Heart left ventricle (tissue), 13 donors: ENCODE results near the gene COX8C.

Source experiments
- POLR2A ChIP-seq, 2 donors: fragments of 450-650 bp; IDR thresholded peaks; one replicate each; pipeline ENCODE4 v1.6.1; 2017; ENCODE audit warnings: antibody characterized with exemption in 2 of 2, mild to moderate bottlenecking in 2 of 2, moderate library complexity in 2 of 2
- TF ChIP-seq, protein P1 (sequence below), 12 donors: fragments of 200-600 bp; sonication (generic) in 4 of 12; IDR thresholded peaks; one replicate each; pipeline versions ENCODE4 v1.5.0 to v1.8.0; 2018 to 2022; ENCODE audit warnings: antibody characterized with exemption in 12 of 12, mild to moderate bottlenecking in 5 of 12
- donor health status: ischemic (EF 13 %, LVEDD 7.1; RV severe dilation, severe dysfunction).
- donor health status: DM: no; HTN: yes; CAD: no.
- donor health status: DM: no; HTN: no; CAD: no.
- donor health status: ischemic (EF 25% LVEDD 6.9; RV normal size, moderate dysfunction).
- donor health status: ischemic (EF 25% LVEDD 5.7; RV mildly dilated, moderate dysfunction).
- donor health status: ischemic (EF 35%, LVEDD 5.7; RV mildly dilated, moderate dysfunction).
- donor health status: nonischemic (EF 11% LVEDD 7.7; RV severe dilation, severe dysfunction).
- donor health status: DM: yes; HTN: yes; CAD: no.
- donor health status: PGD.
- donor health status: ischemic (EF 29% LVEDD 5.4; RV normal size, mild dysfunction).
- donor health status: nonischemic (EF 23%, LVEDD 6.1; RV moderate dilation, normal function).

- TF ChIP-seq, protein P1, sequence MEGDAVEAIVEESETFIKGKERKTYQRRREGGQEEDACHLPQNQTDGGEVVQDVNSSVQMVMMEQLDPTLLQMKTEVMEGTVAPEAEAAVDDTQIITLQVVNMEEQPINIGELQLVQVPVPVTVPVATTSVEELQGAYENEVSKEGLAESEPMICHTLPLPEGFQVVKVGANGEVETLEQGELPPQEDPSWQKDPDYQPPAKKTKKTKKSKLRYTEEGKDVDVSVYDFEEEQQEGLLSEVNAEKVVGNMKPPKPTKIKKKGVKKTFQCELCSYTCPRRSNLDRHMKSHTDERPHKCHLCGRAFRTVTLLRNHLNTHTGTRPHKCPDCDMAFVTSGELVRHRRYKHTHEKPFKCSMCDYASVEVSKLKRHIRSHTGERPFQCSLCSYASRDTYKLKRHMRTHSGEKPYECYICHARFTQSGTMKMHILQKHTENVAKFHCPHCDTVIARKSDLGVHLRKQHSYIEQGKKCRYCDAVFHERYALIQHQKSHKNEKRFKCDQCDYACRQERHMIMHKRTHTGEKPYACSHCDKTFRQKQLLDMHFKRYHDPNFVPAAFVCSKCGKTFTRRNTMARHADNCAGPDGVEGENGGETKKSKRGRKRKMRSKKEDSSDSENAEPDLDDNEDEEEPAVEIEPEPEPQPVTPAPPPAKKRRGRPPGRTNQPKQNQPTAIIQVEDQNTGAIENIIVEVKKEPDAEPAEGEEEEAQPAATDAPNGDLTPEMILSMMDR (IDR thresholded peaks at IDR 0.05) = no peak
- no peak for TF ChIP-seq POLR2A (IDR thresholded peaks at IDR 0.05)
Measured at GRCh38 chr14:93303659-93304058, 43.3 kb upstream of the COX8C start.
